Transverse colon (tissue), 3 donors: ENCODE data around the gene TNFRSF4.

Source experiments
- CTCF ChIP-seq, 5 experiments: fragments of 200-600 bp in 3 of 5; fragments of 450-650 bp in 2 of 5; sonication (generic) in 3 of 5; IDR thresholded peaks; 1 replicate in 2 of 5; 2 replicates in 3 of 5; pipeline ENCODE4 v1.5.1; 2016 to 2017; ENCODE audit warnings: antibody characterized with exemption in 5 of 5, inconsistent platforms in 3 of 5, mild to moderate bottlenecking in 2 of 5, moderate library complexity in 1 of 5
- EP300 ChIP-seq: sonication (generic); formaldehyde crosslinking; IDR thresholded peaks from one replicate; pipeline ENCODE4 v1.6.1; 2017; ENCODE audit warnings: antibody characterized with exemption, low read depth

GRCh38 chr1:1173061-1173792 lies 40.7 kb downstream of the TNFRSF4 start:
- TF ChIP-seq EP300: no peak
- no peak for TF ChIP-seq CTCF (IDR thresholded peaks at IDR 0.05)
